Transverse colon (tissue), 4 donors: ENCODE measurements around the gene TMEM101.

ENCODE experiments used
- EP300 ChIP-seq: sonication (generic); formaldehyde crosslinking; IDR thresholded peaks from one replicate; pipeline ENCODE4 v1.6.1; 2017; ENCODE audit warnings: antibody characterized with exemption, low read depth
- POLR2A ChIP-seq: fragments of 450-650 bp; IDR thresholded peaks from one replicate; pipeline ENCODE4 v1.6.1; 2016; ENCODE audit warnings: antibody characterized with exemption, mild to moderate bottlenecking, moderate library complexity
- POLR2AphosphoS5 ChIP-seq, 3 donors: sonication (generic); formaldehyde crosslinking; IDR thresholded peaks; one replicate each; pipeline ENCODE4 v1.6.1; 2016; ENCODE audit warnings: antibody characterized with exemption in 3 of 3
- TF ChIP-seq, protein P1 (sequence below), 5 experiments: fragments of 200-600 bp in 3 of 5; fragments of 450-650 bp in 2 of 5; sonication (generic) in 3 of 5; IDR thresholded peaks; 1 replicate in 2 of 5; 2 replicates in 3 of 5; pipeline ENCODE4 v1.5.1; 2016 to 2017; ENCODE audit warnings: antibody characterized with exemption in 5 of 5, inconsistent platforms in 3 of 5, mild to moderate bottlenecking in 2 of 5, moderate library complexity in 1 of 5

DNA sequence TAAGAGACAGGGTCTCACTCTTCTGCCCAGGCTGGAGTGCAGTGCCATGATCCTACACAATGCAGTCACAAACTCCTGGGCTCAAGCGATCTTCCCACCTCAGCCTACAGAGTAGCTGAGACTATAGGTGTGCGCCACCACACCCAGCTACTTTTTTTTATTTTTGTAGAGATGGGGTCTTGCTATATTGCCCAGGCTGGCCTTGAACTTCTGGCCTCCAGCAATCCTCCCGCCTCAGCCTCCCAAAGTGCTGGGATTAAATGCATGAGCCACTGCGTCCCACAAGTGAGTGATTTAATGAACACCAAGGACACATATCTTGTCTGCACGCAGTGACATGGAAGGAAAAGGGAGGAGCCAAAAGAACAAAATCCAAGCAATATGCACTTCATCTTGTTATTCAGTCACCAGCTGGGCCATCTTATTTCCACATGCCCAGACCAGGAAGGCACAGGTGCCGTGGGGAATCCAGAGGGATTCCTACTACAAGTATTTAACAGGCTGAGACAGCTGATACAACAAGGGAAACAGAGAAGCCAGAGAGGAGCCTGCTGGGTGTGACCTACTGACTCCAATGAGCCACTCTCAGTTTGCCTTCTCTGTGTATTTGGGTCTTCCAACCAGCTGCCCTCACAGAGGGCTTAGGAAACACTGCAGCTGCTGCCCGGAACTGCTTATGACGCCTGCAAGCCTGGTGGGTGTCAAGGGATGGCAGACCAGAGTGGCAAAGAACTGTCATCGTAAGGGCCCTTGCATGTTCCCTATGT lies 34.7 kb upstream of the TMEM101 start:
- TF ChIP-seq POLR2AphosphoS5 (IDR thresholded peaks at IDR 0.05) (no peak), POLR2A (no peak), EP300 (no peak)
- TF ChIP-seq, protein P1, sequence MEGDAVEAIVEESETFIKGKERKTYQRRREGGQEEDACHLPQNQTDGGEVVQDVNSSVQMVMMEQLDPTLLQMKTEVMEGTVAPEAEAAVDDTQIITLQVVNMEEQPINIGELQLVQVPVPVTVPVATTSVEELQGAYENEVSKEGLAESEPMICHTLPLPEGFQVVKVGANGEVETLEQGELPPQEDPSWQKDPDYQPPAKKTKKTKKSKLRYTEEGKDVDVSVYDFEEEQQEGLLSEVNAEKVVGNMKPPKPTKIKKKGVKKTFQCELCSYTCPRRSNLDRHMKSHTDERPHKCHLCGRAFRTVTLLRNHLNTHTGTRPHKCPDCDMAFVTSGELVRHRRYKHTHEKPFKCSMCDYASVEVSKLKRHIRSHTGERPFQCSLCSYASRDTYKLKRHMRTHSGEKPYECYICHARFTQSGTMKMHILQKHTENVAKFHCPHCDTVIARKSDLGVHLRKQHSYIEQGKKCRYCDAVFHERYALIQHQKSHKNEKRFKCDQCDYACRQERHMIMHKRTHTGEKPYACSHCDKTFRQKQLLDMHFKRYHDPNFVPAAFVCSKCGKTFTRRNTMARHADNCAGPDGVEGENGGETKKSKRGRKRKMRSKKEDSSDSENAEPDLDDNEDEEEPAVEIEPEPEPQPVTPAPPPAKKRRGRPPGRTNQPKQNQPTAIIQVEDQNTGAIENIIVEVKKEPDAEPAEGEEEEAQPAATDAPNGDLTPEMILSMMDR (IDR thresholded peaks at IDR 0.05) = no peak
